Stimulated activated CD8-positive, alpha-beta memory T cell treated with anti-CD3 and anti-CD28 coated beads, Interleukin-15, amount 100 ng/mL, for 24 hours (primary cell): ENCODE data around the gene METRN.

ENCODE experiments used
- DNase-seq: peaks from one replicate; pipeline ENCODE4 v3.0.0-alpha.2; 2020; ENCODE audit warnings: low read depth

Gene METRN

DNA sequence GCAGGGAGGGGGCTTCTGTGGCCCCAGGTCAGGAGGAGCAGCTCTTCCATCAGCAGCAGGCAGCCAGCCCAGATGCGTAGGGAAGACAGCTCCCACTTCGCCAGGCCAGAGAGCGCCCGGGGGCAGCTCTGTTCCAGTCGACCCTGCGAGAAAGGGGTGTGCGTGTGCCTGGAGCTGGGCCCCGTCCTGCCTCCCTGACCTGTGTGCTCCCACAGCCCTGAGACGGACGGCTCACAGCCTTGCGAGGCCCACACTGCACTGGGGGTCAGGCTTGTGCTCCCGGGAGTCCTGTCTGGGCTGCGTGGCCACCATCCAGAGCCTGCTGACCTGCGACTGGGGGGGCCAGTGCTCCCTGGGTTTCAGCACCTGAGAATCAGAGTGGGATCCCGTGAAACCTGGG lies 45.1 kb downstream of the METRN start:
- DNase-seq, result no peak

DNA sequence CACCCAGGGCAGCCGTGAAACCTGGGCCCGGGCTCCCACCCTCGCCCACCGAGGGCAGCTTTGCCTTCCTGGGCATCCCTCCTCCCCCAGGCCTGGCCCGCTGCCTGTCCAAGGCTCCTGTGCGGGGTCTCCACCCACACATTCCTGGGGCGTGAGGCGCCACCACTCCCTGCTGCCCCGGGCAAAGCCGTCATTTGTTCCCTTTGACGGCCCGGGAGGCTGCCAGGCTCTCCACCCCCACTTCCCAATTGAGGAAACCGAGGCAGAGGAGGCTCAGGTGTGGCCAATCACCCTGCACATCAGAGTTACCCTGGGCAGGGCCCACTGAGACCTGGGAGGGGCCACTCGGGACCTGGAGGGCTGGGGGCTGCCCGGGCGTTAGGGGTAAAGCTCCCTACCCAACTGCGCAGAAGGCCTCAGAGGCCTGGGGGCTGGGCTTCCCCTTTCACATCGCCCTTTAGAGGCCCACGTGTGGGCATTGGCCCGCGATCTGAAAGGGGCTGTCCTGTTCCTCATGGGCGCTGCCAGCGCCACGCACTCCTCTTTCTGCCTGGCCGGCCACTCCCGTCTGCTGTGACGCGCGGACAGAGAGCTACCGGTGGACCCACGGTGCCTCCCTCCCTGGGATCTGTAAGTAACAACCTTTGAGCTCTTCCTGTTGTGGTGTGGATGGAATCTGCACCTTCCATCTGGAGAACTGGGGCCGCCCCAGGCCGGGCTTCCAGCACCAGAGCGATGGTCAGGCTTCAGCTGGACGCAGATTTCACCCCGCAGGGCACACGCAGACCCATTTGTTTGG lies 45.8 kb downstream of the METRN start, which contains the start of gene MSLN:
TSS of gene MSLN (plus strand) at position 190 of the 799 bp plus-strand sequence. CDS start 1,947 bp downstream, outside the sequence.
- no peak for DNase-seq

DNA sequence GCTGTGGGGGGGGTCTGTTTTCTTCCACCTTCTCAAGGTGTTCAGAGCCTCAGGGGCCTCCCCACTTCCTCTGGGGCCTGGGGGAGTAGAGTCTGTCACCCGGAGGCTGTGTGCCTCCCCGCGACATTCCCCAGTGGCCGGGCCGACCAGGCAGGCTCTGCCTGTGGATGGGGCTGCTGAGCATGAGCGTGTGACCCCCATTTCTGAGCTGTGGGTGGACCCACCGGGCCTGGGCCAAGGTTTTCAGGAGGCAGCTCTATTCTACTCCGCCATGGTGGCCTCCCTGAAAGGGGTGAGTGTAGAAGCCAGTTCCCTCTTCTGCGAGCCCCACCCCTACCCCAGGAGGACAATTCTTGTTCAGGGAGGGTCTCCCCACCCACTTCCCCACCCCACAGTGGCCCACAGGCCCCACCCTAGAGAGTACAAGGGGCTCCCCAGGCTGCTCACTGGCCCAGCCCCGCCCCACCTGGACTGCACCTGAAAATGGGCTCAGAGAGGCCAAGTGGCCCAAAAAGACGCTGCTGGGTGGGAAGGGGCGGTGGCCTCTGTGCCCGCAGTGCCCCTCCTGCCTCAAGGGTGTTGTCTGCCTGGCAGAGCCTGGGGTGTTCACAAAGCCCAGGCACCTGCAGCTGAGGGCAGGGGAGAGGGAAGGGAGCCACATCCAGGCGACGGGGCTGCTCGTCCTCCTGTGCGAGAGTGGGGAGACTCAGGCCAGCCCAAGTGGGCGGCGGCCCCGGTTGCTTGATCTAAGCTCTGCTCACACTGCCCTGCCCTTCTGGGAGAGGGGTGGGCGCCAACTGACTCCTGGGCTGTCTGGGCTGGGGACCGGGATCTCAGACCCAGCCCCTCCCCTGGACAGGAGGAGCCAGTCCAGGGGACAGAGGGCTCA lies 47.0 kb downstream of the METRN start:
- DNase-seq, result no peak

DNA sequence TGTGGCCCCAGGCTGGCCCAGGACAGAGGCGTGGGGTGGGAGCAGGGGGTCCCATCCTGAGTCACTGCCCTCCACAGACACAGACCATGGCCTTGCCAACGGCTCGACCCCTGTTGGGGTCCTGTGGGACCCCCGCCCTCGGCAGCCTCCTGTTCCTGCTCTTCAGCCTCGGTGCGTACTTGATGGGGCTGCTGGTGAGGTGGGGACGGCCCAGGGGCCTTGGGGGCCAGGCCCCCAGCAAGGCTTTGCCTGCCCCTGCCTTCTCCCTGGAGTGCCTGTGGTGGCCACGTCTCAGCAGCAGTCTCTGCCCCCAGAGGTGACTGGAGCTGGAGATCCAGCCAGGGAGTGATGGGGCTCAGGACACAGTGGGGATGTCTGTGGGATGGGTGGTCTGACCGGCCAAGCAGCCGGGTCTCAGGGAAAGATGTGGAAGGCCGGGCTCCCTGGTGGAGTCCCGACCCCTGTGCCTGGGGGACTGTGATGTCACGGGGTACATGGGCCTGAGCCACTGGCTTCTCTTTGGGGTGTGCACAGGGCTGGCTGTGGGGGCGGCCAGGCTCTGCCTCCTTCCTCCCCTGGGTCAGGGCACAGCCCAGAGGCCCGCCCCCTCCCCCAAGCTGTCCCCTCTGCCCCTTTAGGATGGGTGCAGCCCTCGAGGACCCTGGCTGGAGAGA lies 47.8 kb downstream of the METRN start:
- DNase-seq, result no peak

DNA sequence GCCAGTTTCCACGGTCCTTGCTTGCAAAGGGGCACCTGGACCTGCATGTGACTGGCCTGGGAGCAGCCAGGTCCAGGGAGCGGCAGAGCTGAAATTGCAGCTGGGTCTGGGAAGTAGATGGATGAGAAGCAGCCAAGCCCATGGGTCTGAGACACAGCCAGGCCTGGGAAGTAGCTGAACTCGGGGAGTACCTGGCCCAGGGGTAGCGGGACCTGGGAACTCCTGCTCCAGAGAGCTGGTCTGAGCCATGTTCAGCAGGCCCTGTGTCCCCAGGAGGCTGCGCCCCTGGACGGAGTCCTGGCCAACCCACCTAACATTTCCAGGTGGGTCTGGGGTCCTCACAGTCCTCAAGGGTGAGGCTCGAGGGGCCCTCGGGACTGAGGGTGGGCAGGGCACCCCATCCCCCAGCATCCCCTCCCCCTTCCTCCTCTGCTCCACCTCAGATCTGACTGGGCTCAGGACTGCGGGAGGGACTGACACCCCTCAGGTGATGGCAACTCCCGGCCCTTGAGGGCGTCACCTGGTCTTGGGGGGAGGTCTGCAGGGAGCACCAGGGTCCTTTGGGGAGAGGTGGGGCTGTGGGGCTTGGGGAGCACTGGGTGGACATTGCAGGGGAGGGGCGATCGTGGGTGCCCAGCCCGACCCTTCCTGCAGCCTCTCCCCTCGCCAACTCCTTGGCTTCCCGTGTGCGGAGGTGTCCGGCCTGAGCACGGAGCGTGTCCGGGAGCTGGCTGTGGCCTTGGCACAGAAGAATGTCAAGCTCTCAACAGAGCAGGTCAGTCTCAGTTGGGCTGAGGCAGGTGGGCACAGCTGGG lies 48.7 kb downstream of the METRN start:
- no peak for DNase-seq

DNA sequence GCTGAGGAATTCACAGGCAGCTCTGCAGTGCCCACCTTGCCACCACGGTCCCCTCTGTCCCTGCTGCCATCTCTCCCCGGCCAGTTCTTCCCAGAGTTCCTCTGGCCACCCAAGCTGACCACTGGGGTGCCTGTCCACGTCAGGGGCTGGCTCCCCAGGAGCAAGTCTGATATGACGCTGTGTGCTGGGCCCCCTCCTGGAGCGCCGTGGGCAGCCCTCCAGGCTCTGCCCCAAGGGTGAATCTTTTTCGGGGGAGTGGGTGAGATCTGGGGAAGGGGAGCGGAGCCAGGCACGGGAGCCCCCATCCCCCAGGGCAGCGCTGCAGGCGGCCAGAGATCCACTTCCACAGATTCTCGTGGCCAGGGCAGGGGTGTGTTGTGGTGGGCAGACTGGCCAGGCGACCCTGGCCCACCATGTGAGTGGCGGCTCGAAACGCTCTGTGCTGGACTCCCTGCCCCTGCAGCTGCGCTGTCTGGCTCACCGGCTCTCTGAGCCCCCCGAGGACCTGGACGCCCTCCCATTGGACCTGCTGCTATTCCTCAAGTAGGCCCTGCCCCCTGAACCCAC lies 49.3 kb downstream of the METRN start:
- no peak for DNase-seq

DNA sequence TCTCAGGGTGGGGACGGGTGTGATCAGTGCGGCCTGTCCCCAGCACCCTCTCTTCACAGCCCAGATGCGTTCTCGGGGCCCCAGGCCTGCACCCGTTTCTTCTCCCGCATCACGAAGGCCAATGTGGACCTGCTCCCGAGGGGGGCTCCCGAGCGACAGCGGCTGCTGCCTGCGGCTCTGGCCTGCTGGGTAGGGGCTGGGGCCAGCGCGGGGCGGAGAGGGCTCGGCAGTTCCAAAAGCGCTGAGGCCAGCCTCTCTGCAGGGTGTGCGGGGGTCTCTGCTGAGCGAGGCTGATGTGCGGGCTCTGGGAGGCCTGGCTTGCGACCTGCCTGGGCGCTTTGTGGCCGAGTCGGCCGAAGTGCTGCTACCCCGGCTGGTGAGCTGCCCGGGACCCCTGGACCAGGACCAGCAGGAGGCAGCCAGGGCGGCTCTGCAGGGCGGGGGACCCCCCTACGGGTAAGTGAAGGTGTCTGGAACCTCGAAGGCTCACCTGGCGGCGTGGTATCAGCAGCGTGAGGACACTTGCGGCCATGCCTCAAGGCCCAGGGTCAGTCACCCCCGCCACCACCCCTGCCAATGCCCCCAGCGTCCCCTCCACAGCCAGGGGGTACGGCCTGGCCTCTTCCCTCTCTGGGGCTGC lies 50.0 kb downstream of the METRN start:
- DNase-seq, result no peak

DNA sequence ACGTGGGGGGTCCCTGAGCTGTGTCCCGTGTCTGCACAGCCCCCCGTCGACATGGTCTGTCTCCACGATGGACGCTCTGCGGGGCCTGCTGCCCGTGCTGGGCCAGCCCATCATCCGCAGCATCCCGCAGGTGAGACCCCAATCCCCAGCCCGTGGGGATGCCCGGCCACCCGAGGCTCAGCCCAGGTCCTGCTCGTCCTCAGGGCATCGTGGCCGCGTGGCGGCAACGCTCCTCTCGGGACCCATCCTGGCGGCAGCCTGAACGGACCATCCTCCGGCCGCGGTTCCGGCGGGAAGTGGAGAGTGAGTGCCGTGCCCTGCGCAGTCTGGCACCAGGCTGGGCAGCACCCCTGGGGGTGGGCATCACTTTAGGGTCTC lies 50.6 kb downstream of the METRN start:
- no peak for DNase-seq

DNA sequence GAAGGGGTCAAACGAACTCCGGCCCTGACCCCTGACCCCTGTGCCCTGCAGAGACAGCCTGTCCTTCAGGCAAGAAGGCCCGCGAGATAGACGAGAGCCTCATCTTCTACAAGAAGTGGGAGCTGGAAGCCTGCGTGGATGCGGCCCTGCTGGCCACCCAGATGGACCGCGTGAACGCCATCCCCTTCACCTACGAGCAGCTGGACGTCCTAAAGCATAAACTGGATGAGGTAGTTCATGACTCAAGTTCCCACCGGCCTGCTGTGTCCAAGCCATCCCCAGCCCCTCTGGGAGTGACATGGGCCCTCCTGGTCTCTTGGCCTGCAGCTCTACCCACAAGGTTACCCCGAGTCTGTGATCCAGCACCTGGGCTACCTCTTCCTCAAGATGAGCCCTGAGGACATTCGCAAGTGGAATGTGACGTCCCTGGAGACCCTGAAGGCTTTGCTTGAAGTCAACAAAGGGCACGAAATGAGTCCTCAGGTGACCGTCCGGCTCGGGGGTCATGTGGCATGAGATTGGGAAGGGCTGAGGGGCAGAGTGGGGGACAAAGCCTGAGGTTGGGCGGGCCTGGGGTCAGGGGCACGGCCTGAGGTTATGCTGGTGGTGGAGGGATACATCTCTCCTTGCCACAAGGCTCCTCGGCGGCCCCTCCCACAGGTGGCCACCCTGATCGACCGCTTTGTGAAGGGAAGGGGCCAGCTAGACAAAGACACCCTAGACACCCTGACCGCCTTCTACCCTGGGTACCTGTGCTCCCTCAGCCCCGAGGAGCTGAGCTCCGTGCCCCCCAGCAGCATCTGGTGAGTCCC lies 51.3 kb downstream of the METRN start:
- DNase-seq, result no peak

DNA sequence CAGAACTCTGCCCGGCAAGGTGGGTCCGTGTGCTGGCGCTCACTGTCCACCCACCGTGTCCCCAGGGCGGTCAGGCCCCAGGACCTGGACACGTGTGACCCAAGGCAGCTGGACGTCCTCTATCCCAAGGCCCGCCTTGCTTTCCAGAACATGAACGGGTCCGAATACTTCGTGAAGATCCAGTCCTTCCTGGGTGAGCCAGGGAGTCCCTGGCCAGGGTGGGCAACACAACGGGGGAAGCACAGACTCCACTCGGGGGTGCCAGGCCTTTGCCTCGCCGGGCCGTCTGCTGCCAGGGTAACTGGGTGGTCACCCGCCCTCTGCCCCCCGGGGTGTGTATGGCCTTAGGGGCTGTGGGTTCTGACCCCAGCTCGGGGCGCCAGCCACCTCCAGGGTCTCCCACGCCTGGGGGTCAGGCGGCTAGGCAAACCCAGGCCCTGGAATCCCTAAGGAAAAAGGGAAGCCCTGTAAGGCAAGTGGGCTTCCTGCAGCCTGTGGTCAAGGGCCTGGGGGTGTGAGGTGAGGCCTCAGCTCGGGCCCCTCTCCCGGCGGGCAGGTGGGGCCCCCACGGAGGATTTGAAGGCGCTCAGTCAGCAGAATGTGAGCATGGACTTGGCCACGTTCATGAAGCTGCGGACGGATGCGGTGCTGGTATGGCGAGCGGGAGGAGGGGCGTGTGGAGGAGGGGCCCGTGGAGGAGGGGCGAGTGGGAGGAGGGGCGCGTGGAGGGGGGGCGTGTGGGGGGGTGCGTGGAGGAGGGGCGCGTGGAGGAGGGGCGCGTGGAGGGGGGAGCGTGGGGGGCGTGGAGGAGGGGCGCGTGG lies 52.1 kb downstream of the METRN start:
- DNase-seq, result no peak

DNA sequence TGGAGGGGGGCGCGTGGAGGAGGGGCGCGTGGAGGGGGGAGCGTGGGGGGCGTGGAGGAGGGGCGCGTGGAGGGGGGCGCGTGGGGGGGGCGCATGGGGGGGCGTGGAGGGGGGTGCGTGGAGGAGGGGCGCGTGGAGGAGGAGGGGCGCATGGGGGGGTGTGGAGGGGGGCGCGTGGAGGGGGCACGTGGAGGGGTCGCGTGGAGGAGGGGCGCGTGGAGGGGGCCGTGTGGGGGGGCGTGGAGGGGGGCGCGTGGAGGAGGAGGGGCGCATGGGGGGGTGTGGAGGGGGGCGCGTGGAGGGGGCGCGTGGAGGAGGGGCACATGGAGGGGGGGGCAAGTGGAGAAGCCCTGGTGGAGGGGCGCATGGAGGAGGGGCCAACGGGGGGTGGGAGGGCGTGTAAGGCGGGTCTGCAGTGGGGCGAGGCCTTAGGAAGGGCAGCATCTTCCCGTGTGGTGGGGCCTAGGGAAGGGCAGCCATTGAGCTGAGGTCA lies 52.9 kb downstream of the METRN start:
- DNase-seq, result no peak

DNA sequence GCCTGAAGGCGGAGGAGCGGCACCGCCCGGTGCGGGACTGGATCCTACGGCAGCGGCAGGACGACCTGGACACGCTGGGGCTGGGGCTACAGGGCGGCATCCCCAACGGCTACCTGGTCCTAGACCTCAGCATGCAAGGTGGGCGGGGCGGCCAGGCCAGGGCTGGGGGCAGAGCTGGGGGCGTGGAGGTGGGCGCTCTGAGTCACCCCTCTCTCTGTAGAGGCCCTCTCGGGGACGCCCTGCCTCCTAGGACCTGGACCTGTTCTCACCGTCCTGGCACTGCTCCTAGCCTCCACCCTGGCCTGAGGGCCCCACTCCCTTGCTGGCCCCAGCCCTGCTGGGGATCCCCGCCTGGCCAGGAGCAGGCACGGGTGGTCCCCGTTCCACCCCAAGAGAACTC lies 53.5 kb downstream of the METRN start:
- no peak for DNase-seq
